ENCODE results near the gene EEF1E1.

The EEF1E1 gene

GRCh38 chr6:8123236-8123635 lies 20.9 kb upstream of the EEF1E1 start:
- no peak overlapping the region for H3K4me3 ChIP-seq (replicated peaks; ENCODE audit: insufficient read depth, low read length)

GRCh38 chr6:8114956-8115355 lies 12.6 kb upstream of the EEF1E1 start:
- Histone ChIP-seq H3K27ac (replicated peaks) (no peak overlapping the region), H3K27me3 (ENCODE audit: insufficient read depth, poor library complexity, severe bottlenecking) (peaks cover 2% of the 10 kb centered on the region), H3K4me3 (replicated peaks; ENCODE audit: insufficient read depth, low read length) (no peak overlapping the region)
- no peak for TF ChIP-seq POLR2AphosphoS5 (IDR thresholded peaks at IDR 0.05; ENCODE audit: low read depth)
- TF ChIP-seq REST (IDR thresholded peaks at IDR 0.05; ENCODE audit: insufficient replicate concordance, low read depth) = no peak
- TF ChIP-seq GABPA (IDR thresholded peaks at IDR 0.05; ENCODE audit: low read depth) = no peak
- TF ChIP-seq CTCF (IDR thresholded peaks at IDR 0.05; ENCODE audit: insufficient read depth, low read length) = no peak
- TF ChIP-seq SPI1 (IDR thresholded peaks at IDR 0.05; ENCODE audit: borderline replicate concordance, low read depth) = no peak
- DNase-seq (ENCODE audit: low read depth in 1 of 2, low spot score in 1 of 2) = no peak

More at GRCh38 chr6:8123236-8123635, 20.9 kb upstream of the EEF1E1 start:
- Histone ChIP-seq H3K27ac (replicated peaks) (no peak overlapping the region), H3K27me3 (ENCODE audit: insufficient read depth, poor library complexity, severe bottlenecking) (no peaks in the 10 kb centered on the region)
- DNase-seq (ENCODE audit: low read depth in 1 of 2, low spot score in 1 of 2) = no peak
- TF ChIP-seq GABPA (IDR thresholded peaks at IDR 0.05; ENCODE audit: low read depth) (no peak), SPI1 (IDR thresholded peaks at IDR 0.05; ENCODE audit: borderline replicate concordance, low read depth) (no peak), CTCF (IDR thresholded peaks at IDR 0.05; ENCODE audit: insufficient read depth, low read length) (no peak), REST (IDR thresholded peaks at IDR 0.05; ENCODE audit: insufficient replicate concordance, low read depth) (no peak)

- TF ChIP-seq REST (IDR thresholded peaks at IDR 0.05; ENCODE audit: insufficient replicate concordance, low read depth) (no peak), CTCF (IDR thresholded peaks at IDR 0.05; ENCODE audit: insufficient read depth, low read length) (no peak), GABPA (IDR thresholded peaks at IDR 0.05; ENCODE audit: low read depth) (no peak), POLR2AphosphoS5 (IDR thresholded peaks at IDR 0.05; ENCODE audit: low read depth) (no peak), SPI1 (IDR thresholded peaks at IDR 0.05; ENCODE audit: borderline replicate concordance, low read depth) (no peak)
- DNase-seq (ENCODE audit: low read depth in 1 of 2, low spot score in 1 of 2) = no peak
- Histone ChIP-seq H3K4me3 (replicated peaks; ENCODE audit: insufficient read depth, low read length) (no peak overlapping the region), H3K27ac (replicated peaks) (no peak overlapping the region), H3K27me3 (ENCODE audit: insufficient read depth, poor library complexity, severe bottlenecking) (peaks cover 2% of the 10 kb centered on the region)
Observed at GRCh38 chr6:8113131-8113654, 10.8 kb upstream of the EEF1E1 start.
